Motor neuron (in vitro differentiated cells): Measurements from ENCODE around the gene CDC6. TPM values are rescaled to one million over a fixed set of nuclear protein-coding genes. Genes with fewer than 3 reads are reported as not detected.
"Not testable (repeated sequence)": the region's sequence is repeated elsewhere in the genome, so short reads cannot be mapped to it uniquely, and the experiment has no call there.

Source experiments
- ATAC-seq, 8 experiments: fragments of 200-7000 bp; cut with Tn5 transposase; replicated peaks in 6 of 8; 2 replicates each; pipeline ENCODE4 v1.8.0; 2021; ENCODE audit warnings: mild to moderate bottlenecking in 8 of 8, moderate library complexity in 8 of 8
- H3K27ac ChIP-seq, 2 donors: fragments of 250-450 bp; sonication (Bioruptor Pico); 2 replicates each; pipeline ENCODE4 v1.9.0; 2021; ENCODE audit warnings: antibody characterized with exemption in 2 of 2, mild to moderate bottlenecking in 2 of 2, moderate library complexity in 1 of 2
- H3K4me1 ChIP-seq, 2 donors: fragments of 250-450 bp; sonication (Bioruptor Pico); replicated peaks in 1 of 2; 2 replicates each; pipeline ENCODE4 v1.6.1; 2021; ENCODE audit warnings: antibody characterized with exemption in 2 of 2, mild to moderate bottlenecking in 2 of 2, moderate library complexity in 1 of 2
- H3K4me3 ChIP-seq, 5 donors: fragments of 250-450 bp; sonication (Bioruptor Pico); 2 replicates each; pipeline ENCODE4 v1.9.0; 2021; ENCODE audit warnings: antibody characterized with exemption in 5 of 5, mild to moderate bottlenecking in 5 of 5, moderate library complexity in 4 of 5
- WGBS, 10 experiments: fragments of 450-650 bp; shearing (Covaris generic); methylation state at CpG; one replicate each; pipeline ENCODE4 v1.0.0; 2022; 5-methylcytosine and 5-hydroxymethylcytosine counted together
- in situ Hi-C, 9 experiments: fragments of 400-800 bp; cut with MboI; loops; one replicate each; pipeline ENCODE4 v1.15.0; 2021; ENCODE audit warnings: low sequenced_read_pairs in 9 of 9, low pct_unique_long_range_greater_than_20kb in 2 of 9; ENCODE audit not compliant: unreplicated experiment in 9 of 9
- total RNA-seq, 8 experiments: library from RNA; unstranded; fragments of 300-600 nt; gene quantifications; 2 replicates each; pipeline versions ENCODE4 v1.2.3 to v1.2.4, GENCODE V29; 2022

The CDC6 gene
- total RNA-seq, 8 experiments from 2014 or later, result 1.7 to 30.9 (median 3.6) TPM

- Histone ChIP-seq H3K4me3 (no peak overlapping the region), H3K4me1 (no peaks in the 10 kb centered on the region), H3K27ac (no peak overlapping the region)
- in situ Hi-C loops, result loop anchor here in 4 of 9 experiments (5.0 to 25.0 kb wide), 3 partner anchors 86 to 279 kb away; partner anchors contain the start of gene CSF3 (in 3 of the 4)
- 40 to 100% (median 73%) methylated on average over 1 to 2 of the region's 2 CpGs; no CpG with 5 or more reads in 2 of the 10 experiments for WGBS, 10 experiments
- ATAC-seq, result no peak
These were observed 3.6 kb downstream of the CDC6 start for GRCh38 chr17:40291281-40291664.

- in situ Hi-C loops, result loop anchor here in 4 of 9 experiments (5.0 to 25.0 kb wide), 3 partner anchors 89 to 281 kb away; partner anchors contain the start of gene CSF3 (in 3 of the 4)
- no peak for ATAC-seq
- H3K4me1 ChIP-seq, result no peaks in the 10 kb centered on the region
- 50 to 100% (median 100%) methylated on average over 1 of the region's 1 CpG; no CpG with 5 or more reads in 1 of the 10 experiments for WGBS, 10 experiments
- H3K27ac ChIP-seq, result no peak overlapping the region
- H3K4me3 ChIP-seq, result no peak overlapping the region
These were observed 5.7 kb downstream of the CDC6 start for GRCh38 chr17:40293363-40293762.

- WGBS, 10 experiments, result 0 to 91% (median 62%) methylated on average over 1 to 5 of the region's 5 CpGs
- in situ Hi-C loops, result loop anchor here in 3 of 9 experiments (10.0 to 25.0 kb wide), 2 partner anchors 91 to 283 kb away; partner anchors contain the start of gene CSF3 (in 3 of the 3)
- no peak overlapping the region for H3K27ac ChIP-seq
- H3K4me1 ChIP-seq, result no peaks in the 10 kb centered on the region
- no peak overlapping the region for H3K4me3 ChIP-seq
- peak in 1 of 8 experiments; percentile 17 for ATAC-seq
These were observed 8.1 kb downstream of the CDC6 start for GRCh38 chr17:40295488-40296436.

GRCh38 chr17:40297511-40297910, 9.8 kb downstream of the CDC6 start:
- Histone ChIP-seq H3K4me3 (no peak overlapping the region), H3K4me1 (no peaks in the 10 kb centered on the region), H3K27ac (no peak overlapping the region)
- WGBS, 10 experiments, result 72 to 100% (median 95%) methylated on average over 2 of the region's 2 CpGs; no CpG with 5 or more reads in 6 of the 10 experiments
- in situ Hi-C loops, result loop anchor here in 3 of 9 experiments (10.0 to 25.0 kb wide), 2 partner anchors 93 to 285 kb away; partner anchors contain the start of gene CSF3 (in 3 of the 3)
- ATAC-seq, result no peak

- H3K4me3 ChIP-seq, result no peak overlapping the region
- no peak overlapping the region for H3K27ac ChIP-seq
- in situ Hi-C loops, result loop anchor here in 3 of 9 experiments (10.0 to 25.0 kb wide), 2 partner anchors 94 to 286 kb away; partner anchors contain the start of gene CSF3 (in 3 of the 3)
- no peak for ATAC-seq
- 34 to 100% (median 74%) methylated on average over 1 to 3 of the region's 3 CpGs for WGBS, 10 experiments
- peaks cover 5 to 8% of the 10 kb centered on the region in 2 donors for H3K4me1 ChIP-seq
These were observed 11.0 kb downstream of the CDC6 start for GRCh38 chr17:40298726-40299125.

- in situ Hi-C loops, result loop anchor here in 3 of 9 experiments (10.0 to 25.0 kb wide), 2 partner anchors 94 to 287 kb away; partner anchors contain the start of gene CSF3 (in 3 of the 3)
- H3K4me3 ChIP-seq, result not testable (repeated sequence)
These were observed 11.6 kb downstream of the CDC6 start for GRCh38 chr17:40299159-40299757.

GRCh38 chr17:40301315-40301714, 13.6 kb downstream of the CDC6 start:
- no peak overlapping the region for H3K4me3 ChIP-seq
- in situ Hi-C loops, result loop anchor here in 5 of 9 experiments (5.0 to 10.0 kb wide), 3 partner anchors 51 to 233 kb away; no protein-coding TSS in a partner anchor
- peak in 1 of 8 experiments; percentile 36 for ATAC-seq
- H3K27ac ChIP-seq, result no peak overlapping the region
- WGBS, 10 experiments, result 30 to 100% (median 70%) methylated on average over 1 to 4 of the region's 4 CpGs; no CpG with 5 or more reads in 1 of the 10 experiments
- H3K4me1 ChIP-seq, result peaks cover 16 to 23% of the 10 kb centered on the region in 2 donors

More at GRCh38 chr17:40299159-40299757, 11.6 kb downstream of the CDC6 start:
- not testable (repeated sequence) for H3K27ac ChIP-seq, ATAC-seq
- 80 to 100% (median 99%) methylated on average over 1 to 5 of the region's 7 CpGs for WGBS, 10 experiments
- H3K4me1 ChIP-seq, result peaks cover 10 to 13% of the 10 kb centered on the region in 2 donors

GRCh38 chr17:40303009-40303657, 15.5 kb downstream of the CDC6 start:
- Histone ChIP-seq H3K4me3 (no peak overlapping the region), H3K4me1 (peaks cover 33 to 39% of the 10 kb centered on the region in 2 donors), H3K27ac (no peak overlapping the region)
- peak; percentile 28 to 58 (median 46) for ATAC-seq
- in situ Hi-C loops, result loop anchor here in 5 of 9 experiments (5.0 to 10.0 kb wide), 3 partner anchors 49 to 232 kb away; no protein-coding TSS in a partner anchor
- WGBS, 10 experiments, result 0 to 100% (median 60%) methylated on average over 1 to 4 of the region's 4 CpGs; no CpG with 5 or more reads in 1 of the 10 experiments

GRCh38 chr17:40303708-40304551, 16.3 kb downstream of the CDC6 start:
- Histone ChIP-seq H3K4me1 (peaks cover 39 to 44% of the 10 kb centered on the region in 2 donors), H3K27ac (no peak overlapping the region), H3K4me3 (no peak overlapping the region)
- peak in 5 of 8 experiments; percentile 9 to 40 (median 22) for ATAC-seq
- WGBS, 10 experiments, result 0 to 76% (median 13%) methylated on average over 2 to 5 of the region's 5 CpGs; no CpG with 5 or more reads in 5 of the 10 experiments
- in situ Hi-C loops, result loop anchor here in 5 of 9 experiments (5.0 to 10.0 kb wide), 3 partner anchors 48 to 231 kb away; no protein-coding TSS in a partner anchor

GRCh38 chr17:40304552-40304863, 16.8 kb downstream of the CDC6 start:
- in situ Hi-C loops, result loop anchor here in 5 of 9 experiments (5.0 to 10.0 kb wide), 3 partner anchors 48 to 230 kb away; no protein-coding TSS in a partner anchor
- 18 to 82% (median 50%) methylated on average over 1 to 5 of the region's 5 CpGs; no CpG with 5 or more reads in 6 of the 10 experiments for WGBS, 10 experiments
- peaks cover 43 to 44% of the 10 kb centered on the region in 2 donors for H3K4me1 ChIP-seq
- H3K27ac ChIP-seq, H3K4me3 ChIP-seq: not testable (repeated sequence)
- peak in 3 of 8 experiments; percentile 17 to 51 (median 27) for ATAC-seq

- WGBS, 10 experiments, result 25 to 100% (median 95%) methylated on average over 1 to 4 of the region's 5 CpGs; no CpG with 5 or more reads in 2 of the 10 experiments
- peaks cover 46 to 48% of the 10 kb centered on the region in 2 donors for H3K4me1 ChIP-seq
- not testable (repeated sequence) for ATAC-seq, H3K27ac ChIP-seq, H3K4me3 ChIP-seq
- in situ Hi-C loops, result loop anchor here in 5 of 9 experiments (5.0 to 10.0 kb wide), 3 partner anchors 47 to 230 kb away; no protein-coding TSS in a partner anchor
These were observed 17.2 kb downstream of the CDC6 start for GRCh38 chr17:40304866-40305265.
